SK-N-SH (cell line): Measurements from ENCODE around the gene MAN2A2. TPM values are rescaled to one million over a fixed set of nuclear protein-coding genes. Genes with fewer than 3 reads are reported as not detected.

Experiments
- CTCF ChIA-PET: fragments of 300-600, 350-600 bp; formaldehyde crosslinking; extraction: SDS; loops from one replicate; lab custom pipeline; 2021; lab: Yijun Ruan, JAX
- POLR2A ChIA-PET: fragments of 350-600 bp; sonication (Branson Sonifier 250); formaldehyde crosslinking; extraction: SDS; loops from one replicate; lab custom pipeline; 2020; ENCODE audit warnings: antibody characterized with exemption, inconsistent platforms; lab: Yijun Ruan, JAX
- DNase-seq: peaks from one replicate; pipeline ENCODE4 v3.0.0; 2012
- H2AFZ ChIP-seq: fragments of 200-600 bp; sonication (generic); 2 replicates; pipeline ENCODE4 v1.8.1; 2016; ENCODE audit warnings: antibody characterized with exemption, mild to moderate bottlenecking, low read depth
- H3F3A ChIP-seq: fragments of 200-600 bp; sonication (generic); replicated peaks from 2 replicates; pipeline ENCODE3; 2016; ENCODE audit warnings: antibody characterized with exemption, mild to moderate bottlenecking; ENCODE audit not compliant: insufficient read depth
- H3K27ac ChIP-seq, 2 experiments: fragments of 200-500 bp in 1 of 2; fragments of 200-600 bp in 1 of 2; sonication (Bioruptor generic) in 1 of 2; sonication (generic), shearing (Covaris generic) in 1 of 2; 2 replicates each; pipeline versions ENCODE4 v1.5.1 to v1.6.1; 2014 to 2016; ENCODE audit warnings: low read depth in 2 of 2, inconsistent platforms in 1 of 2, low read length in 1 of 2, mild to moderate bottlenecking in 1 of 2, mixed read lengths in 1 of 2
- H3K27me3 ChIP-seq: fragments of 200-600 bp; sonication (generic), shearing (Covaris generic); 2 replicates; pipeline ENCODE4 v1.6.1; 2016; ENCODE audit warnings: mixed run types; ENCODE audit not compliant: insufficient read depth
- H3K36me3 ChIP-seq, 2 experiments: fragments of 200-500 bp in 1 of 2; fragments of 200-600 bp in 1 of 2; sonication (Bioruptor generic) in 1 of 2; sonication (generic) in 1 of 2; replicated peaks in 1 of 2; 2 replicates each; pipeline versions ENCODE3 to v1.5.1; 2014 to 2016; ENCODE audit warnings: low read length in 1 of 2, mild to moderate bottlenecking in 1 of 2; ENCODE audit not compliant: insufficient read depth in 2 of 2, control insufficient read depth in 1 of 2
- H3K4me1 ChIP-seq, 2 experiments: fragments of 200-500 bp in 1 of 2; fragments of 200-600 bp in 1 of 2; sonication (Bioruptor generic) in 1 of 2; sonication (generic), shearing (Covaris generic) in 1 of 2; 2 replicates each; pipeline versions ENCODE4 v1.5.1 to v1.6.1; 2014 to 2016; ENCODE audit warnings: low read depth in 1 of 2, low read length in 1 of 2, mixed run types in 1 of 2; ENCODE audit not compliant: insufficient read depth in 2 of 2, control insufficient read depth in 1 of 2
- H3K4me2 ChIP-seq: fragments of 200-600 bp; sonication (generic), shearing (Covaris generic); 2 replicates; pipeline ENCODE4 v1.6.1; 2017; ENCODE audit warnings: mixed run types
- H3K4me3 ChIP-seq, 2 experiments: fragments of 200-500 bp in 1 of 2; fragments of 200-600 bp in 1 of 2; sonication (Bioruptor generic) in 1 of 2; sonication (generic), shearing (Covaris generic) in 1 of 2; 2 replicates each; pipeline versions ENCODE4 v1.5.1 to v1.8.1; 2014 to 2016; ENCODE audit warnings: low read depth in 2 of 2, inconsistent platforms in 1 of 2, low read length in 1 of 2, mild to moderate bottlenecking in 1 of 2, mixed read lengths in 1 of 2, moderate library complexity in 1 of 2
- H3K79me2 ChIP-seq: fragments of 200-600 bp; sonication (generic); 2 replicates; pipeline ENCODE4 v1.8.1; 2017; ENCODE audit warnings: mild to moderate bottlenecking; ENCODE audit not compliant: insufficient read depth
- H3K9ac ChIP-seq: fragments of 200-600 bp; sonication (generic); 2 replicates; pipeline ENCODE4 v1.6.1; 2017; ENCODE audit warnings: mixed run types
- H3K9me2 ChIP-seq: fragments of 200-600 bp; sonication (generic); 2 replicates; pipeline ENCODE4 v1.6.1; 2017; ENCODE audit warnings: mixed run types
- H3K9me3 ChIP-seq: fragments of 200-600 bp; sonication (generic); 2 replicates; pipeline ENCODE4 v1.6.1; 2017; ENCODE audit warnings: mixed run types, mild to moderate bottlenecking, moderate library complexity
- H4K20me1 ChIP-seq: fragments of 200-600 bp; sonication (generic); 2 replicates; pipeline ENCODE4 v1.6.1; 2017; ENCODE audit warnings: mild to moderate bottlenecking, mixed run types; ENCODE audit not compliant: insufficient read depth
- FOXM1 ChIP-seq: IDR thresholded peaks from 2 replicates; pipeline ENCODE4 v1.4.0; 2012; ENCODE audit warnings: low read depth, mild to moderate bottlenecking
- MEF2A ChIP-seq: IDR thresholded peaks from 2 replicates; pipeline ENCODE4 v1.4.0; 2012; ENCODE audit warnings: low read depth, borderline replicate concordance
- MXI1 ChIP-seq: IDR thresholded peaks from 2 replicates; pipeline ENCODE4 v1.6.1; 2012; ENCODE audit warnings: mild to moderate bottlenecking, low read depth, low read length, improper control_type of control experiment
- NFIC ChIP-seq: IDR thresholded peaks from 2 replicates; pipeline ENCODE4 v1.4.0; 2012; ENCODE audit warnings: borderline replicate concordance
- POLR2AphosphoS5 ChIP-seq: IDR thresholded peaks from 2 replicates; pipeline ENCODE4 v1.6.1; 2012; ENCODE audit warnings: low read depth, low read length
- RCOR1 ChIP-seq: fragments of 150-350 bp; IDR thresholded peaks from 2 replicates; pipeline ENCODE4 v1.6.1; 2017; ENCODE audit warnings: antibody characterized with exemption, low read length
- RXRA ChIP-seq: IDR thresholded peaks from 2 replicates; pipeline ENCODE4 v1.4.0; 2012; ENCODE audit warnings: low read depth, mild to moderate bottlenecking, borderline replicate concordance
- TAF1 ChIP-seq: IDR thresholded peaks from 2 replicates; pipeline ENCODE4 v1.6.1; 2012; ENCODE audit warnings: low read depth, mild to moderate bottlenecking, low read length, moderate library complexity, borderline replicate concordance
- WGBS: methylation state at CpG from one replicate; pipeline ENCODE4 v1.1.6; 2017; ENCODE audit warnings: low lambda C conversion rate; 5-methylcytosine and 5-hydroxymethylcytosine counted together
- polyA plus RNA-seq, 3 experiments: library from polyadenylated mRNA; depleted of rRNA; stranded (reverse); fragments of >200 nt; gene quantifications; 2 replicates each; pipeline ENCODE4 v1.2.3, GENCODE V29; 2012
- TF ChIP-seq, protein P1 (sequence below): fragments of 150-350 bp; IDR thresholded peaks from 2 replicates; pipeline ENCODE4 v1.6.1; 2016; ENCODE audit warnings: mild to moderate bottlenecking, low read depth, low read length
- TF ChIP-seq, protein P2 (sequence below): IDR thresholded peaks from 2 replicates; pipeline ENCODE4 v1.6.1; 2012; ENCODE audit warnings: mild to moderate bottlenecking, low read depth, low read length, moderate library complexity
- TF ChIP-seq, protein P3 (sequence below): IDR thresholded peaks from 2 replicates; pipeline ENCODE4; 2012
- TF ChIP-seq, protein P4 (sequence below): fragments of 200-600 bp; sonication (generic); IDR thresholded peaks from 2 replicates; pipeline ENCODE4 v1.6.1; 2017; ENCODE audit warnings: antibody characterized with exemption, mild to moderate bottlenecking, moderate library complexity

Gene MAN2A2
- polyA plus RNA-seq, 1 of the 3 experiments (the other 2 are of a cell fraction) = 35.0 TPM

DNA sequence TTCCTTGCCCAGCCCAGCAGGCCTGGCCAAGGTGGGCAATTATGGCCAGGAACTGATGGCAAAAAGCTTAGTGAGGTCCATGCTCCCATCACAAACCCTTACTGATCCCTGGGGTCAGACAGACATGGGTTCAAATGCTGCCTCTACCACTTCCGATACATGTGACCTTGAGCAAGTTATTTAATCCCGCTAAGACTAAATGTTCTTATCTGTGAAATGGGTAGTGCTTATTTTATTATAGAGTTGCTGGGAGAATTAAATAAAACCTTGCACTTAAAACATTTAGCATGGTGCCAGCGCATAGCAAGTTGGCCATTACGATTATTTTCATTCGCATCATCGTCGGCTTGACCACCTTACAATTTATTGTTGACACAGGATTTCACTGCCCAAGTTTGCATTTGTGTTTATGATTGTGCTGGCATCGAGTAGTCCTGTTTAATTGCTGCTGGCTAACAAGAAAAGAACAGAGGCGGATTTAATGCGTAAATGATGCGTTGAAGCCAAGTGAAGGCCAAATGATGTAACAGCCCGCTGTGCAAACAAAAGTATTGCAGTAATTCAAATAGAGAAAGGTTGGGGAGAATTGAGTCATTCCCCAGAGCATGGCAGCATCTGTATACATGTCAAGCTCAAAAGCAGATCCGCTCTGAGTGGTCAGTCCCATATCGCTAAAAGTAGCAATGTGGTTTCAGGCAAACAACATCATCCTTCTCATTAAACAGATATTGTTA, 42.0 kb upstream of the MAN2A2 start:
- 79% methylated on average over 14 of the region's 14 CpGs for WGBS
- H3K27me3 ChIP-seq = no peaks in the 10 kb centered on the region
- TF ChIP-seq, protein P1, sequence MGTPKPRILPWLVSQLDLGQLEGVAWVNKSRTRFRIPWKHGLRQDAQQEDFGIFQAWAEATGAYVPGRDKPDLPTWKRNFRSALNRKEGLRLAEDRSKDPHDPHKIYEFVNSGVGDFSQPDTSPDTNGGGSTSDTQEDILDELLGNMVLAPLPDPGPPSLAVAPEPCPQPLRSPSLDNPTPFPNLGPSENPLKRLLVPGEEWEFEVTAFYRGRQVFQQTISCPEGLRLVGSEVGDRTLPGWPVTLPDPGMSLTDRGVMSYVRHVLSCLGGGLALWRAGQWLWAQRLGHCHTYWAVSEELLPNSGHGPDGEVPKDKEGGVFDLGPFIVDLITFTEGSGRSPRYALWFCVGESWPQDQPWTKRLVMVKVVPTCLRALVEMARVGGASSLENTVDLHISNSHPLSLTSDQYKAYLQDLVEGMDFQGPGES = no peak

DNA sequence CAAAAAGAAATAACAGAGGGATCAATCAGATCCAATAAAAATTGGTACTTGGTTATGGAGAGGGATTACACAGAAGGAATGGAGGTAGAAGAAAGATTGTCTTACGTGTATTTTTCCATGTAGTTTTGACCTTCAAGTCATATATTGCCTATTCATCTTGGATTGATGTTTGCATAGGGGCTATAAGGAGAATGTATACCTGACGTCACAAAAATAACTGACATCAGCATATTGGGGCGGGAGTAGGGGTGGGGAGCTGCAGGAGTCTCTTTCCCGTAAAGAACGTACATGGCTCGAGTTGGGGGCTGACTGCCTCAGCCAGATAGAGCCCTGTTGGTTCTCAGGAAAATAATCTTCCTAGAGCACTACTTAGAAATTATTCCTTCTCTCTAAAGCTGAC, 40.6 kb upstream of the MAN2A2 start:
- TF ChIP-seq, protein P2, sequence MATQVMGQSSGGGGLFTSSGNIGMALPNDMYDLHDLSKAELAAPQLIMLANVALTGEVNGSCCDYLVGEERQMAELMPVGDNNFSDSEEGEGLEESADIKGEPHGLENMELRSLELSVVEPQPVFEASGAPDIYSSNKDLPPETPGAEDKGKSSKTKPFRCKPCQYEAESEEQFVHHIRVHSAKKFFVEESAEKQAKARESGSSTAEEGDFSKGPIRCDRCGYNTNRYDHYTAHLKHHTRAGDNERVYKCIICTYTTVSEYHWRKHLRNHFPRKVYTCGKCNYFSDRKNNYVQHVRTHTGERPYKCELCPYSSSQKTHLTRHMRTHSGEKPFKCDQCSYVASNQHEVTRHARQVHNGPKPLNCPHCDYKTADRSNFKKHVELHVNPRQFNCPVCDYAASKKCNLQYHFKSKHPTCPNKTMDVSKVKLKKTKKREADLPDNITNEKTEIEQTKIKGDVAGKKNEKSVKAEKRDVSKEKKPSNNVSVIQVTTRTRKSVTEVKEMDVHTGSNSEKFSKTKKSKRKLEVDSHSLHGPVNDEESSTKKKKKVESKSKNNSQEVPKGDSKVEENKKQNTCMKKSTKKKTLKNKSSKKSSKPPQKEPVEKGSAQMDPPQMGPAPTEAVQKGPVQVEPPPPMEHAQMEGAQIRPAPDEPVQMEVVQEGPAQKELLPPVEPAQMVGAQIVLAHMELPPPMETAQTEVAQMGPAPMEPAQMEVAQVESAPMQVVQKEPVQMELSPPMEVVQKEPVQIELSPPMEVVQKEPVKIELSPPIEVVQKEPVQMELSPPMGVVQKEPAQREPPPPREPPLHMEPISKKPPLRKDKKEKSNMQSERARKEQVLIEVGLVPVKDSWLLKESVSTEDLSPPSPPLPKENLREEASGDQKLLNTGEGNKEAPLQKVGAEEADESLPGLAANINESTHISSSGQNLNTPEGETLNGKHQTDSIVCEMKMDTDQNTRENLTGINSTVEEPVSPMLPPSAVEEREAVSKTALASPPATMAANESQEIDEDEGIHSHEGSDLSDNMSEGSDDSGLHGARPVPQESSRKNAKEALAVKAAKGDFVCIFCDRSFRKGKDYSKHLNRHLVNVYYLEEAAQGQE = no peak
- TF ChIP-seq, protein P1 = no peak
- TF ChIP-seq, protein P3, sequence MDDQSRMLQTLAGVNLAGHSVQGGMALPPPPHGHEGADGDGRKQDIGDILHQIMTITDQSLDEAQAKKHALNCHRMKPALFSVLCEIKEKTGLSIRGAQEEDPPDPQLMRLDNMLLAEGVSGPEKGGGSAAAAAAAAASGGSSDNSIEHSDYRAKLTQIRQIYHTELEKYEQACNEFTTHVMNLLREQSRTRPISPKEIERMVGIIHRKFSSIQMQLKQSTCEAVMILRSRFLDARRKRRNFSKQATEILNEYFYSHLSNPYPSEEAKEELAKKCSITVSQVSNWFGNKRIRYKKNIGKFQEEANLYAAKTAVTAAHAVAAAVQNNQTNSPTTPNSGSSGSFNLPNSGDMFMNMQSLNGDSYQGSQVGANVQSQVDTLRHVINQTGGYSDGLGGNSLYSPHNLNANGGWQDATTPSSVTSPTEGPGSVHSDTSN = no peak
- TF ChIP-seq RXRA (no peak), POLR2AphosphoS5 (no peak), MEF2A (no peak), MXI1 (no peak), RCOR1 (no peak), TAF1 (no peak), FOXM1 (no peak), NFIC (no peak)
- TF ChIP-seq, protein P4, sequence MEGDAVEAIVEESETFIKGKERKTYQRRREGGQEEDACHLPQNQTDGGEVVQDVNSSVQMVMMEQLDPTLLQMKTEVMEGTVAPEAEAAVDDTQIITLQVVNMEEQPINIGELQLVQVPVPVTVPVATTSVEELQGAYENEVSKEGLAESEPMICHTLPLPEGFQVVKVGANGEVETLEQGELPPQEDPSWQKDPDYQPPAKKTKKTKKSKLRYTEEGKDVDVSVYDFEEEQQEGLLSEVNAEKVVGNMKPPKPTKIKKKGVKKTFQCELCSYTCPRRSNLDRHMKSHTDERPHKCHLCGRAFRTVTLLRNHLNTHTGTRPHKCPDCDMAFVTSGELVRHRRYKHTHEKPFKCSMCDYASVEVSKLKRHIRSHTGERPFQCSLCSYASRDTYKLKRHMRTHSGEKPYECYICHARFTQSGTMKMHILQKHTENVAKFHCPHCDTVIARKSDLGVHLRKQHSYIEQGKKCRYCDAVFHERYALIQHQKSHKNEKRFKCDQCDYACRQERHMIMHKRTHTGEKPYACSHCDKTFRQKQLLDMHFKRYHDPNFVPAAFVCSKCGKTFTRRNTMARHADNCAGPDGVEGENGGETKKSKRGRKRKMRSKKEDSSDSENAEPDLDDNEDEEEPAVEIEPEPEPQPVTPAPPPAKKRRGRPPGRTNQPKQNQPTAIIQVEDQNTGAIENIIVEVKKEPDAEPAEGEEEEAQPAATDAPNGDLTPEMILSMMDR = no peak
- TF ChIP-seq, all 33 proteins: peak for 0
- 92% methylated on average over 6 of the region's 6 CpGs for WGBS
- Histone ChIP-seq H3K4me2 (no peak overlapping the region), H3K9ac (no peak overlapping the region), H3K4me1 (no peaks in the 10 kb centered on the region; a peak in 1 of 4 replicates), H3K4me3 (no peak overlapping the region), H3K9me2 (no peaks in the 10 kb centered on the region), H4K20me1 (no peaks in the 10 kb centered on the region), H3K9me3 (no peaks in the 10 kb centered on the region), H3K27me3 (no peaks in the 10 kb centered on the region), H2AFZ (no peak overlapping the region), H3K36me3 (no peaks in the 10 kb centered on the region), H3F3A (peaks cover 5% of the 10 kb centered on the region), H3K27ac (no peak overlapping the region), H3K79me2 (no peaks in the 10 kb centered on the region)
- no peak for DNase-seq
- POLR2A ChIA-PET = no interaction called here
- CTCF ChIA-PET = interaction anchor here (0.5 to 1.1 kb wide), 2 partner anchors 23 to 231 kb away, joined by 3 read pairs; no protein-coding TSS in a partner anchor

More for the DNA sequence above, 42.0 kb upstream of the MAN2A2 start:
- ChIA-PET POLR2A (no interaction called here), CTCF (no interaction called here)
- no peak for DNase-seq
- Histone ChIP-seq H3K4me1 (no peaks in the 10 kb centered on the region; a peak in 1 of 4 replicates), H3K27ac (no peak overlapping the region), H3F3A (peaks cover 5% of the 10 kb centered on the region), H3K4me3 (no peak overlapping the region), H3K79me2 (no peaks in the 10 kb centered on the region), H3K9me2 (no peaks in the 10 kb centered on the region), H3K9ac (no peak overlapping the region), H3K9me3 (no peaks in the 10 kb centered on the region), H4K20me1 (no peaks in the 10 kb centered on the region), H3K4me2 (no peak overlapping the region), H3K36me3 (no peaks in the 10 kb centered on the region), H2AFZ (no peak overlapping the region)
